ENCODE measurements around the gene BSG.

- TF ChIP-seq CTCF (IDR thresholded peaks at IDR 0.05) (no peak), POLR2A (IDR thresholded peaks at IDR 0.05; ENCODE audit: low read depth) (no peak), POLR2AphosphoS5 (IDR thresholded peaks at IDR 0.05) (peak in 1 of 2 donors; percentile 5)
Measured at GRCh38 chr19:543910-544608, 28.3 kb upstream of the BSG start, which contains the start of gene GZMM.

Measured in esophagus muscularis mucosa (tissue), 3 donors.